Hepatocyte (in vitro differentiated cells): ENCODE measurements around the gene GSTM1. TPM values are rescaled to one million over a fixed set of nuclear protein-coding genes. Genes with fewer than 3 reads are reported as not detected.
"Not testable (repeated sequence)": the region's sequence is repeated elsewhere in the genome, so short reads cannot be mapped to it uniquely, and the experiment has no call there.

ENCODE experiments used
- DNase-seq: peaks from one replicate; pipeline ENCODE4 v3.0.0-alpha.2; 2016; ENCODE audit warnings: low spot score
- H2AFZ ChIP-seq: fragments of 200-600 bp; sonication (generic); 2 replicates; pipeline ENCODE4 v1.6.0; 2016; ENCODE audit warnings: antibody characterized with exemption, mild to moderate bottlenecking
- H3K27ac ChIP-seq: fragments of 200-600 bp; sonication (generic); 2 replicates; pipeline ENCODE4 v1.5.1; 2016; ENCODE audit warnings: mild to moderate bottlenecking
- H3K27me3 ChIP-seq: fragments of 200-600 bp; sonication (generic); 2 replicates; pipeline ENCODE4 v1.6.1; 2016
- H3K36me3 ChIP-seq: fragments of 200-600 bp; sonication (generic); replicated peaks from 2 replicates; pipeline ENCODE4 v1.5.1; 2016; ENCODE audit warnings: low read depth; ENCODE audit not compliant: insufficient read depth
- H3K4me1 ChIP-seq: fragments of 200-600 bp; sonication (generic); 2 replicates; pipeline ENCODE4 v1.5.1; 2016; ENCODE audit warnings: mild to moderate bottlenecking, moderate library complexity; ENCODE audit not compliant: insufficient read depth
- H3K4me2 ChIP-seq: fragments of 200-600 bp; sonication (generic); 2 replicates; pipeline ENCODE4 v1.6.0; 2016
- H3K4me3 ChIP-seq: fragments of 200-600 bp; sonication (generic); 2 replicates; pipeline ENCODE4 v1.5.1; 2016; ENCODE audit warnings: mild to moderate bottlenecking
- H3K79me2 ChIP-seq: fragments of 200-600 bp; sonication (generic); 2 replicates; pipeline ENCODE4 v1.6.0; 2017; ENCODE audit warnings: mild to moderate bottlenecking
- H3K9me2 ChIP-seq: fragments of 200-600 bp; sonication (generic); replicated peaks from 2 replicates; pipeline ENCODE4 v1.6.0; 2017; ENCODE audit warnings: mild to moderate bottlenecking; ENCODE audit not compliant: insufficient read depth
- H3K9me3 ChIP-seq: fragments of 200-600 bp; sonication (generic); 2 replicates; pipeline ENCODE4 v1.5.1; 2016; ENCODE audit warnings: low read depth, mild to moderate bottlenecking
- H4K20me1 ChIP-seq: fragments of 200-600 bp; sonication (generic); 2 replicates; pipeline ENCODE4 v1.6.0; 2016; ENCODE audit warnings: mild to moderate bottlenecking; ENCODE audit not compliant: insufficient read depth, poor library complexity, severe bottlenecking
- CTCF ChIP-seq: fragments of 200-600 bp; sonication (generic); IDR thresholded peaks from 2 replicates; pipeline ENCODE4 v1.5.1; 2016; ENCODE audit warnings: antibody characterized with exemption, mild to moderate bottlenecking; ENCODE audit not compliant: poor library complexity
- EZH2 ChIP-seq: fragments of 200-600 bp; sonication (generic); IDR thresholded peaks from 2 replicates; pipeline ENCODE4 v1.6.1; 2016; ENCODE audit warnings: antibody characterized with exemption, mild to moderate bottlenecking, borderline replicate concordance
- EZH2phosphoT487 ChIP-seq: fragments of 200-600 bp; sonication (generic); IDR thresholded peaks from one replicate; pipeline ENCODE4 v1.6.1; 2018; ENCODE audit warnings: antibody characterized with exemption, mild to moderate bottlenecking, low read depth, moderate library complexity; ENCODE audit not compliant: unreplicated experiment, severe bottlenecking
- WGBS: methylation state at CpG from one replicate; pipeline ENCODE4 v1.1.6; 2016; ENCODE audit warnings: low lambda C conversion rate; ENCODE audit errors: missing lambda C conversion rate; 5-methylcytosine and 5-hydroxymethylcytosine counted together
- polyA plus RNA-seq: library from polyadenylated mRNA; unstranded; fragments of >200 nt; fragmentation: Nextera tagmentation; extraction: Ambion mirVana; gene quantifications from 2 replicates; pipeline ENCODE4 v1.2.1, GENCODE V29; 2016
- total RNA-seq: library from RNA; depleted of rRNA; stranded (reverse); fragments of >200 nt; gene quantifications from 2 replicates; pipeline ENCODE4 v1.2.3, GENCODE V29; 2014

GSTM1 gene
- total and polyA plus RNA-seq, 2 experiments from 2014 or later = 19.9 to 44.3 TPM

DNA sequence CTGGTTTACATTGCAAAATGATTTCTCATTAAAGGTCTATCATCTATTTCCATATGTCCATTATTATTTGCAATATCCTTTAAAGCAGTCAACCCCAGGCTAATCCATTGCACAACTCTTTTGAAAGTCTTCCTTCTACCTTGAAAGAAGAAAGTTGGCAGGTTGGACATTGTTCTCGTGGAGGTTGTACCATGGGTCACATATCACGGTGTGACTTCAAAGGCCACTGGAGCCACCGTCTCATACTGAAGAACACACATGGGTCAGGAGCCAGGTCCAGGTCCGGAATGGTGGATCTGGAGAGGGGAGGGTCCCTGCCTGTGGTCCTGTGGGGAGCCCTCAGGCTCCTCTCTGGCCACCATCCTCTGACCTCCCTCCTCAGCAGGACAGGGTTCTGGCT, 1.7 kb upstream of the GSTM1 start:
- H3K4me3 ChIP-seq, H3K27me3 ChIP-seq, H3K27ac ChIP-seq, H3K9me3 ChIP-seq, H3K4me2 ChIP-seq, H3K36me3 ChIP-seq, H3K9me2 ChIP-seq, DNase-seq, H4K20me1 ChIP-seq, H2AFZ ChIP-seq, H3K4me1 ChIP-seq, H3K79me2 ChIP-seq: not testable (repeated sequence)
- 85% methylated on average over 4 of the region's 4 CpGs for WGBS

DNA sequence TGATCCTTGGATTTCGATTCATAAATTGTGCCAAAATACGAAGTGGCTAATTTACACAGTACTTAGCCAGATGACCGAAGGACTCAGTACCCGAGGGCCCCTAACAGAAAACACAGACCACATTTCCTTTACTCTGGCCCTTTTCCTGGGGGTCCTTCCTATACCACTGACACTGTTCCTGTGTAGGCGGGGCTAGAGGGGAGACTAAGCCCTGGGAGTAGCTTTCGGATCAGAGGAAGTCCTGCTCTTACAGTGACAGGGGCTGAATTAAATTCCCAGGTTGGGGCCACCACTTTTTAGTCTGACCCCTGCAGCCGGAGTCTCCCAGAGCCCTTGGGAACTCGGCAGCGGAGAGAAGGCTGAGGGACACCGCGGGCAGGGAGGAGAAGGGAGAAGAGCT, 508 bp upstream of the GSTM1 start:
- Histone ChIP-seq H3K4me2 (peak overlapping the region; percentile 74), H3K27ac (peak overlapping the region; percentile 80)
- not testable (repeated sequence) for H3K27me3 ChIP-seq, H3K4me1 ChIP-seq, H3K79me2 ChIP-seq, H3K9me3 ChIP-seq, H4K20me1 ChIP-seq, H3K4me3 ChIP-seq, H3K9me2 ChIP-seq, H3K36me3 ChIP-seq, DNase-seq, H2AFZ ChIP-seq
- WGBS = 70% methylated on average over 5 of the region's 11 CpGs

- 93% methylated on average over 5 of the region's 6 CpGs for WGBS
- H3K4me3 ChIP-seq = no peak overlapping the region
- no peaks in the 10 kb centered on the region for H4K20me1 ChIP-seq
- H3K36me3 ChIP-seq = no peaks in the 10 kb centered on the region
- H3K9me2 ChIP-seq = no peaks in the 10 kb centered on the region
- DNase-seq = no peak
- no peaks in the 10 kb centered on the region for H3K79me2 ChIP-seq
- no peak overlapping the region for H2AFZ ChIP-seq
- H3K27ac ChIP-seq = no peak overlapping the region
- H3K4me2 ChIP-seq = no peak overlapping the region
- no peaks in the 10 kb centered on the region for H3K27me3 ChIP-seq
- H3K4me1 ChIP-seq = no peaks in the 10 kb centered on the region
- TF ChIP-seq CTCF (no peak), EZH2phosphoT487 (no peak), EZH2 (no peak)
- H3K9me3 ChIP-seq = no peaks in the 10 kb centered on the region
These were observed 2.3 kb downstream of the GSTM1 start for GRCh38 chr1:109689844-109690405.

GRCh38 chr1:109691759-109692158, 4.1 kb downstream of the GSTM1 start:
- H3K4me2 ChIP-seq = no peak overlapping the region

DNA sequence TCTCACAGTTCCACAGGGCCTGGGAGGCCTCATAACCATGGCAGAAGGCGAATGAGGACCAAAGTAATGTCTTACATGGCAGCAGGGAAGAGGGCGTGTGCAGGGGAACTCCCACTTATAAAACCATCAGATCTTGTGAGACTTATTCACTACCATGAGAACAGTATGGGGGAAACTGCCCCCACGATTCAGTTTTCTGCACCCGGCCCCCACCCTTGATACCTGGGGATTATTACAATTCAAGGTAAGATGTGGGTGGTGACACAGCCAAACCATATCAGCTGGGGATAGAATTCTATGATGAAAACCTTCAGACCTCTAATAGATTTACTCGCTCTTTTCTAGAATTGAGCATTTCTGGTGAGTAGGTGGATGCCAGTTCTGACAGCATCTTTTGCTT, 6.8 kb downstream of the GSTM1 start:
- not testable (repeated sequence) for H2AFZ ChIP-seq, H3K27me3 ChIP-seq, H3K36me3 ChIP-seq, H3K9me2 ChIP-seq, DNase-seq, H3K79me2 ChIP-seq, H4K20me1 ChIP-seq, H3K4me1 ChIP-seq, H3K4me2 ChIP-seq, H3K4me3 ChIP-seq, H3K27ac ChIP-seq, H3K9me3 ChIP-seq
- 94% methylated on average over 5 of the region's 5 CpGs for WGBS

More at GRCh38 chr1:109691759-109692158, 4.1 kb downstream of the GSTM1 start:
- no peak for DNase-seq
- Histone ChIP-seq H3K27me3 (no peaks in the 10 kb centered on the region), H3K9me2 (no peaks in the 10 kb centered on the region), H3K4me3 (no peak overlapping the region), H4K20me1 (no peaks in the 10 kb centered on the region), H3K36me3 (no peaks in the 10 kb centered on the region), H3K79me2 (no peaks in the 10 kb centered on the region), H3K4me1 (no peaks in the 10 kb centered on the region), H3K27ac (no peak overlapping the region), H2AFZ (no peak overlapping the region), H3K9me3 (no peaks in the 10 kb centered on the region)
- WGBS = 82% methylated on average over 4 of the region's 6 CpGs
- no peak for TF ChIP-seq EZH2phosphoT487
- no peak for TF ChIP-seq EZH2
- no peak for TF ChIP-seq CTCF

DNA sequence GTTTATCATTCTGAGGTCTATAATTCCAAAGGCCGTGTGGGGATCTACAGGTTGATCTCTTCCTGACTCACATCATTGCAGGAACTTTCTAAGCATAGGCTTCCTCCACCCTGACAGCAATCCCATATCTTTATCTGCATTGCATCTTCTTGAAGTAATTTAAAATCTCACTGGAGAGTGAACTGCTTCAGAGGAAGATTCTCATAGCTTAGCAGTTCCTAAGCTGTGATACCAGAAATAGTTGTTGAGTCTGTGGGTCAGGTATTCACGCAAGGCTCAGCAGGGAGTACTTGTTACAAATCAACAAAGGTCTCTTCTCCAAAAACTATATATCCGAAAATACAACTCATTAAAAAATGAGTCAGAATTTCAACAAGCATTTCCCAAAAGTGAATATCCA, 7.5 kb downstream of the GSTM1 start:
- not testable (repeated sequence) for H2AFZ ChIP-seq, H3K36me3 ChIP-seq, H3K9me3 ChIP-seq, H3K27me3 ChIP-seq, H3K4me1 ChIP-seq, DNase-seq, H3K9me2 ChIP-seq, H3K79me2 ChIP-seq, H4K20me1 ChIP-seq, H3K4me2 ChIP-seq, H3K4me3 ChIP-seq, H3K27ac ChIP-seq
- 82% methylated on average over 3 of the region's 3 CpGs for WGBS
